Measurements from ENCODE around the gene ZDHHC14. TPM values are rescaled to one million over a fixed set of nuclear protein-coding genes. Genes with fewer than 3 reads are reported as not detected.
A peak's percentile ranks its signal among the peaks of the same experiment; 100 is the strongest.
"Not testable (repeated sequence)": the region's sequence is repeated elsewhere in the genome, so short reads cannot be mapped to it uniquely, and the experiment has no call there.

Gene ZDHHC14
- total RNA-seq, 1 donor from 2014 or later: 5.1 TPM

- peak overlapping the region; percentile 22 for H3K4me3 Mint-ChIP-seq (ENCODE audit: unreplicated experiment)
- H3K9me3 Mint-ChIP-seq (ENCODE audit: unreplicated experiment): no peaks in the 10 kb centered on the region
- TF ChIP-seq, protein P1, sequence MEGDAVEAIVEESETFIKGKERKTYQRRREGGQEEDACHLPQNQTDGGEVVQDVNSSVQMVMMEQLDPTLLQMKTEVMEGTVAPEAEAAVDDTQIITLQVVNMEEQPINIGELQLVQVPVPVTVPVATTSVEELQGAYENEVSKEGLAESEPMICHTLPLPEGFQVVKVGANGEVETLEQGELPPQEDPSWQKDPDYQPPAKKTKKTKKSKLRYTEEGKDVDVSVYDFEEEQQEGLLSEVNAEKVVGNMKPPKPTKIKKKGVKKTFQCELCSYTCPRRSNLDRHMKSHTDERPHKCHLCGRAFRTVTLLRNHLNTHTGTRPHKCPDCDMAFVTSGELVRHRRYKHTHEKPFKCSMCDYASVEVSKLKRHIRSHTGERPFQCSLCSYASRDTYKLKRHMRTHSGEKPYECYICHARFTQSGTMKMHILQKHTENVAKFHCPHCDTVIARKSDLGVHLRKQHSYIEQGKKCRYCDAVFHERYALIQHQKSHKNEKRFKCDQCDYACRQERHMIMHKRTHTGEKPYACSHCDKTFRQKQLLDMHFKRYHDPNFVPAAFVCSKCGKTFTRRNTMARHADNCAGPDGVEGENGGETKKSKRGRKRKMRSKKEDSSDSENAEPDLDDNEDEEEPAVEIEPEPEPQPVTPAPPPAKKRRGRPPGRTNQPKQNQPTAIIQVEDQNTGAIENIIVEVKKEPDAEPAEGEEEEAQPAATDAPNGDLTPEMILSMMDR (IDR thresholded peaks at IDR 0.05; ENCODE audit: partially characterized antibody, unreplicated experiment): no peak
- no peaks in the 10 kb centered on the region for H3K36me3 Mint-ChIP-seq (ENCODE audit: unreplicated experiment)
- no peak overlapping the region for H3K27ac Mint-ChIP-seq (ENCODE audit: unreplicated experiment)
- H3K27me3 Mint-ChIP-seq (ENCODE audit: unreplicated experiment): no peaks in the 10 kb centered on the region
- DNase-seq: no peak
- H3K4me1 Mint-ChIP-seq (ENCODE audit: low read depth, unreplicated experiment): peaks cover 20% of the 10 kb centered on the region
Measured at GRCh38 chr6:157464653-157465535, 83.9 kb downstream of the ZDHHC14 start.

DNA sequence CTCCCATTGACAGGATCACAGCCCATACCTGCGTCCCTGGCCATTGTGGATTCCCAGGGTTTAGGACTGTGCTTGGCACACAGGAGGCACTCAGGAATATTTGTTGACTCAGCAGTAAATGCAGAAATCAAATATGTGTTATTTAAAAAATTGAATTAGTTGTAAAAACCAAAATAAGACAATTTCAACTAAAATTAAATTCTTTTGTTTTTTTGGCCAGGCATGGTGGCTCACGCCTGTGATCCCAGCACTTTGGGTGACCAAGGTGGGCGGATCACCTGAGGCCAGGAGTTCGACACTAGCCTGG lies 85.3 kb downstream of the ZDHHC14 start:
- Mint-ChIP-seq H3K36me3 (ENCODE audit: unreplicated experiment) (no peaks in the 10 kb centered on the region), H3K4me3 (ENCODE audit: unreplicated experiment) (no peak overlapping the region), H3K9me3 (ENCODE audit: unreplicated experiment) (no peaks in the 10 kb centered on the region), H3K4me1 (ENCODE audit: low read depth, unreplicated experiment) (peaks cover 11% of the 10 kb centered on the region), H3K27ac (ENCODE audit: unreplicated experiment) (no peak overlapping the region), H3K27me3 (ENCODE audit: unreplicated experiment) (no peaks in the 10 kb centered on the region)
- DNase-seq: no peak
- TF ChIP-seq, protein P1 (IDR thresholded peaks at IDR 0.05; ENCODE audit: partially characterized antibody, unreplicated experiment): no peak

DNA sequence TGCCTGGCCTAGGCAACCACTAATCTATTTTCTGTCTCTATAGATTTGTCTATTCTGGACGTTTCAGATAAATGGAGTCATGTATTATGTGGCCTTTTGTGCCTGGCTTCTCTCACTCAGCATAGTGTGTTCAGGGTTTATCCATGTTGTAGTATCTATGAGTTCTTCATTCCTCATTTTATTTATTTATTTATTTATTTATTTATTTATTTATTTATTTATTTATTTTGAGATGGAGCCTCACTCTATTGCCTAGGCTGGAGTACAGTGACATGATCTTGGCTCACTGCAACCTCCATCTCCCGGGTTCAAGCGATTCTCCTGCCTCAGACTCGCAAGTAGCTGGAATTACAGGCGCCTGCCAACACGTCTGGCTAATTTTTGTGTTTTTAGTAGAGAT lies 86.3 kb downstream of the ZDHHC14 start:
- not testable (repeated sequence) for DNase-seq; H3K27me3 Mint-ChIP-seq (ENCODE audit: unreplicated experiment); H3K9me3 Mint-ChIP-seq (ENCODE audit: unreplicated experiment); H3K4me3 Mint-ChIP-seq (ENCODE audit: unreplicated experiment); H3K4me1 Mint-ChIP-seq (ENCODE audit: low read depth, unreplicated experiment); H3K27ac Mint-ChIP-seq (ENCODE audit: unreplicated experiment); H3K36me3 Mint-ChIP-seq (ENCODE audit: unreplicated experiment)

DNA sequence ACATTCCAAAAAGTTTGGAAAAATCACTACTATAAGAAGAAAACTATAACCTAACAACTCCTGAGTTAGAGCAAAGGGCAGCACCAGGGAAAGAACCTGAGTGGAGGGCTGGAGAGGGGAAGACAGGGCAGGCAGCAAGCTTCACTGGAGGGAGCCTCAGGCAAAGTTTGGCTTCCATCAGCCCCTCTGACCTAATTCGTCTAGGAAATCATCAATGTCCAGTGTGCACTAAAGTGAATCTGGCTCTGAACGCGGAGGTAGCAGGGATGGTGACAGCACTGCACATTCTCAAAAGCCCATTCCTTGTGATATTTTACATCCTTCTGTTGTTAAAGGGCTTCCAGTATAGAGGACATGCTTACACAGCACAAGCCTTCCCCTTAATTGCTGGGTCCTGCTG lies 87.1 kb downstream of the ZDHHC14 start:
- no peak for DNase-seq
- Mint-ChIP-seq H3K27me3 (ENCODE audit: unreplicated experiment) (no peaks in the 10 kb centered on the region), H3K27ac (ENCODE audit: unreplicated experiment) (no peak overlapping the region), H3K4me3 (ENCODE audit: unreplicated experiment) (no peak overlapping the region), H3K4me1 (ENCODE audit: low read depth, unreplicated experiment) (peaks cover 10% of the 10 kb centered on the region), H3K9me3 (ENCODE audit: unreplicated experiment) (no peaks in the 10 kb centered on the region), H3K36me3 (ENCODE audit: unreplicated experiment) (no peaks in the 10 kb centered on the region)
- TF ChIP-seq, protein P1 (IDR thresholded peaks at IDR 0.05; ENCODE audit: partially characterized antibody, unreplicated experiment): no peak

DNA sequence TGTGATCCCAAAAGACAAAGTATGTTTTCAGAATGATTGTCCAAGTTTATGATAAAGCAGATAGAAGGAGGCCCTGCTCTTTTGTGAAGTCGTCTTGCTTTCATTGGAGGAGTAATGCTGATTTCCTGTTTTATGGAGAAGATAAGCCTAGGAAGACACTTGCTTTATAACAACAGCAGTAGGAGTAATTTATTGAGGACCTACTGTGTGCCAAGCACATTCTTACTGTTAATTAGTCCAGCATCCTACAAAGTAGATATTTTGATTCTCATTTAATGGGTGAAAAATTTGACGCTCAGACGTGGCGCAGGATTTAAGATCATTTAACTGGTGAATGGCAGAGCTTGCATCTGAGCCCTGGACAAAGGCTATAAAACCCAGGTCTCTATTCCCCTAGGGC lies 87.6 kb downstream of the ZDHHC14 start:
- no peaks in the 10 kb centered on the region for H3K27me3 Mint-ChIP-seq (ENCODE audit: unreplicated experiment)
- H3K4me1 Mint-ChIP-seq (ENCODE audit: low read depth, unreplicated experiment): peaks cover 10% of the 10 kb centered on the region
- no peak for DNase-seq
- H3K4me3 Mint-ChIP-seq (ENCODE audit: unreplicated experiment): no peak overlapping the region
- TF ChIP-seq, protein P1 (IDR thresholded peaks at IDR 0.05; ENCODE audit: partially characterized antibody, unreplicated experiment): no peak
- no peak overlapping the region for H3K27ac Mint-ChIP-seq (ENCODE audit: unreplicated experiment)
- H3K9me3 Mint-ChIP-seq (ENCODE audit: unreplicated experiment): no peaks in the 10 kb centered on the region
- H3K36me3 Mint-ChIP-seq (ENCODE audit: unreplicated experiment): no peaks in the 10 kb centered on the region

Measured in glutamatergic neuron (in vitro differentiated cells).